Measurements from ENCODE around the gene PIK3CD. TPM values are rescaled to one million over a fixed set of nuclear protein-coding genes. Genes with fewer than 3 reads are reported as not detected.

PIK3CD gene
- total RNA-seq, 1 experiment from 2014 or later: 10.3 TPM

DNA sequence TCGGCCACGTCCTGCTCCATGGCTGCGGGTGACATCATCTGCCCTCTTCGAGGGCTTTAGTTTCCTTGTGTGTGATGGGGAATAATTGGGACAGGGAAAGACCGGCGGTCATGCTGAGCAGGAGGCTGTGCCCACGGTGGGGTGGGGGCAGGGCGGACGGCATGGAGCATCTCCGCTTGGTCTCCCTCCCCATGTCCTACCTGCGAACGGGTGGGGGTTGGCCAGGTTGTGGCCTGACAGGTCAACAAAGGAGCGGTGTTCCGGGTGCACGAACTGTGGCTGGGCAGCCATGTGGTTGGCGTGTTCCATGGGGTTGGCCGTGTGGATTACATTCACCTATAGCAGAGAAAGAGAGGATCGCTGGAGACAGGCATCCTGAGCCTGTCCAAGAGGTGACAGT is 80.0 kb downstream of the PIK3CD start:
- no peaks in the 10 kb centered on the region for H3K79me2 ChIP-seq (ENCODE audit: low read depth)
- no TSS peak for BruUV-seq (replicated peaks)
- no peaks in the 10 kb centered on the region for H3K36me3 ChIP-seq (ENCODE audit: low read depth)
- ChIA-PET POLR2A (ENCODE audit: unreplicated experiment) (no interaction called here), CTCF (no interaction called here)
- H3K27ac ChIP-seq: no peak overlapping the region
- no peak overlapping the region for H3K4me3 ChIP-seq
- H3K9me3 ChIP-seq (ENCODE audit: insufficient read depth, low read depth): no peaks in the 10 kb centered on the region
- H2AFZ ChIP-seq: no peak overlapping the region
- no peak for DNase-seq
- no peaks in the 10 kb centered on the region for H3K27me3 ChIP-seq (ENCODE audit: insufficient read depth, low read depth)
- intact Hi-C loops (cut with micrococcal nuclease; ENCODE audit: unreplicated experiment): no loop called here
- H3K9me2 ChIP-seq (ENCODE audit: insufficient read depth): no peaks in the 10 kb centered on the region
- H3F3A ChIP-seq (ENCODE audit: insufficient read depth, low read depth): no peaks in the 10 kb centered on the region
- H4K20me1 ChIP-seq (ENCODE audit: insufficient read depth): no peaks in the 10 kb centered on the region; the same call in 1 of the 2 replicates
- TF ChIP-seq, protein P1, sequence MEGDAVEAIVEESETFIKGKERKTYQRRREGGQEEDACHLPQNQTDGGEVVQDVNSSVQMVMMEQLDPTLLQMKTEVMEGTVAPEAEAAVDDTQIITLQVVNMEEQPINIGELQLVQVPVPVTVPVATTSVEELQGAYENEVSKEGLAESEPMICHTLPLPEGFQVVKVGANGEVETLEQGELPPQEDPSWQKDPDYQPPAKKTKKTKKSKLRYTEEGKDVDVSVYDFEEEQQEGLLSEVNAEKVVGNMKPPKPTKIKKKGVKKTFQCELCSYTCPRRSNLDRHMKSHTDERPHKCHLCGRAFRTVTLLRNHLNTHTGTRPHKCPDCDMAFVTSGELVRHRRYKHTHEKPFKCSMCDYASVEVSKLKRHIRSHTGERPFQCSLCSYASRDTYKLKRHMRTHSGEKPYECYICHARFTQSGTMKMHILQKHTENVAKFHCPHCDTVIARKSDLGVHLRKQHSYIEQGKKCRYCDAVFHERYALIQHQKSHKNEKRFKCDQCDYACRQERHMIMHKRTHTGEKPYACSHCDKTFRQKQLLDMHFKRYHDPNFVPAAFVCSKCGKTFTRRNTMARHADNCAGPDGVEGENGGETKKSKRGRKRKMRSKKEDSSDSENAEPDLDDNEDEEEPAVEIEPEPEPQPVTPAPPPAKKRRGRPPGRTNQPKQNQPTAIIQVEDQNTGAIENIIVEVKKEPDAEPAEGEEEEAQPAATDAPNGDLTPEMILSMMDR (conservative IDR thresholded peaks at IDR 0.05): no peak
- no peak for TF ChIP-seq EZH2 (IDR thresholded peaks at IDR 0.05; ENCODE audit: low read depth)
- no peak overlapping the region for H3K4me2 ChIP-seq
- H3K4me1 ChIP-seq (replicated peaks; ENCODE audit: insufficient read depth): no peaks in the 10 kb centered on the region

DNA sequence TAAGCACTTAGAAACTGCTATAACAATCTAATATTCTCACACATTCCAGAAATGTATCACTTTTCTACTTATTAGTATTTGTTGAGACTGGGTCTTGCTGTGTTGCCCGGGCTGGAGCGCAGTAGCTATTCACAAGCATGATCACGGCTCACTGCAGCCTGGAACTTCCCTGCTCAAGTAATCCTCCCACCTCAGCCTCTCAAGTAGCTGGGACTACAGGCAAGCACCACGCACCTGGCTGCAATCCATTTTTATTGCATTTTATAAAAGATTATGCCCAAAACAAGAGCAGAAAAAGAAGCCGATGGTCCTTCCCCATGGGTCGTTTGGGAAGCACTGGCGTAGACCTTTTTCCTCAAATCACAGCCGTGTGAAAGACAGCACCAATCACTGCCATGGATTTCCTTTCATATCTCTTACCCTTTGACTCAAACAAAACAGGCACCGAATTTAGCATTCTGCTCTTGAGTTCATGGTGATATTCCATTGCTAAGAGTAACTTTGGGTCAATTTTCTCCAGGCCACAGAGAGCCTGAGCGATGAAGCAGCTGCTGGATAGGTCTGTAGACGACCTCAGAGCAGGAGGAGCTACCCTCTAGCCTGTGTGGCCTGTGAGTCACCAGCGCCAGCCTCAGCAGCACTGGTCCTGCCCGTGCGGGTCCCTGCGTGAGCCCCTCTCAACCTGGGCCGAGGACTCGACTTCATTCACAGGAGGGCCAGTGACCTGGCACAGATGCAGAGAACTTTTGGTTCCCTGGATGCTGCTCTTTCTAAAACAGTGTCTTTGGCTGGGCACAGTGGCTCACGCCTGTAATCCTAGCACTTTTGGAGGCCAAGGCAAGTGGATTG is 80.8 kb downstream of the PIK3CD start:
- ChIA-PET POLR2A (ENCODE audit: unreplicated experiment) (no interaction called here), CTCF (no interaction called here)

DNA sequence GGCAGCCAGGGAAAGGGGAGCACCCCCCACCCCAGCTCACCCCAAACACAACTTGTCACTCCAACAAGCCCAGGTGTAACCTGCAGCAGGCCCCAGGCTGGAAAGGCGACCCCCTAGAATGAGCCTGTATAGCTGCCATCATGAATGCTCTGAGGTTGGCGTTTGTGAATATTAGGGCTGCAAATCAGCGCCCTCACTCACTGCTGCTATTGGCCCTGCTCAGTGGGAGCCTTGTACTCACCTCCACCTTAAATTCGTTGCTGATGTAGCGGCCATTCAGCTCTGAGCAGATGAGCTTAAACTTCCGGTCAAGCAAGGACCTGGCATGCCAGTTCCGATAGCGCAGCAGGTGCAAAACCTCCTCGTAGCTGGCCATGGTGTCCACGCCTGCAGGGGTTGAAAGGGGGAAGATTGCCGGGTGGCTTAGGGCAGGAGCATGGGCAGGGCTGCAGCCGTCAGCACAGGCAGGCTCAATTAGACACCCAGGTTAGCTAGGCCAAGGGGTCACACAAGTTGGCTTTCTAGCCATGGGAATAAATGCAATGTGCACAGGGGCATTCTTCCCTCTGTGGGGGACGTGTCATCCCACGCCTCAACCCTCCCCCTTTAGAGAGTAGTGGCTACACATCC is 81.7 kb downstream of the PIK3CD start:
- H3K79me2 ChIP-seq (ENCODE audit: low read depth): no peaks in the 10 kb centered on the region
- H3K36me3 ChIP-seq (ENCODE audit: low read depth): no peaks in the 10 kb centered on the region
- no peaks in the 10 kb centered on the region; the same call in 1 of the 2 replicates for H4K20me1 ChIP-seq (ENCODE audit: insufficient read depth)
- POLR2A ChIA-PET (ENCODE audit: unreplicated experiment): interaction anchor here (0.7 kb wide), 1 partner anchor 145 kb away, joined by 5 read pairs; no protein-coding TSS in a partner anchor
- BruUV-seq (replicated peaks): no TSS peak
- H3K4me1 ChIP-seq (replicated peaks; ENCODE audit: insufficient read depth): no peaks in the 10 kb centered on the region
- H3K9me2 ChIP-seq (ENCODE audit: insufficient read depth): no peaks in the 10 kb centered on the region
- no peak overlapping the region for H3K4me2 ChIP-seq
- H3K4me3 ChIP-seq: no peak overlapping the region
- H3K27me3 ChIP-seq (ENCODE audit: insufficient read depth, low read depth): no peaks in the 10 kb centered on the region
- TF ChIP-seq EZH2 (IDR thresholded peaks at IDR 0.05; ENCODE audit: low read depth): no peak
- TF ChIP-seq, protein P1 (conservative IDR thresholded peaks at IDR 0.05): no peak
- no peak overlapping the region for H2AFZ ChIP-seq
- intact Hi-C loops (cut with micrococcal nuclease; ENCODE audit: unreplicated experiment): no loop called here
- H3K9me3 ChIP-seq (ENCODE audit: insufficient read depth, low read depth): no peaks in the 10 kb centered on the region
- no peaks in the 10 kb centered on the region for H3F3A ChIP-seq (ENCODE audit: insufficient read depth, low read depth)
- CTCF ChIA-PET: interaction anchor here (0.6 kb wide), 1 partner anchor 14 kb away, joined by 3 read pairs; no protein-coding TSS in a partner anchor
- no peak overlapping the region for H3K27ac ChIP-seq
- DNase-seq: no peak

More for the DNA sequence above, 80.8 kb downstream of the PIK3CD start:
- no peak for DNase-seq
- Histone ChIP-seq H3F3A (ENCODE audit: insufficient read depth, low read depth) (no peaks in the 10 kb centered on the region), H3K9me3 (ENCODE audit: insufficient read depth, low read depth) (no peaks in the 10 kb centered on the region), H3K36me3 (ENCODE audit: low read depth) (no peaks in the 10 kb centered on the region), H3K4me3 (no peak overlapping the region), H3K27ac (no peak overlapping the region), H2AFZ (no peak overlapping the region), H3K9me2 (ENCODE audit: insufficient read depth) (no peaks in the 10 kb centered on the region), H3K4me1 (replicated peaks; ENCODE audit: insufficient read depth) (no peaks in the 10 kb centered on the region), H3K4me2 (no peak overlapping the region), H4K20me1 (ENCODE audit: insufficient read depth) (no peaks in the 10 kb centered on the region; the same call in 1 of the 2 replicates), H3K79me2 (ENCODE audit: low read depth) (no peaks in the 10 kb centered on the region), H3K27me3 (ENCODE audit: insufficient read depth, low read depth) (no peaks in the 10 kb centered on the region)
- intact Hi-C loops (cut with micrococcal nuclease; ENCODE audit: unreplicated experiment): no loop called here
- BruUV-seq (replicated peaks): no TSS peak
- TF ChIP-seq EZH2 (IDR thresholded peaks at IDR 0.05; ENCODE audit: low read depth): no peak
- TF ChIP-seq, protein P1 (conservative IDR thresholded peaks at IDR 0.05): no peak

Measured in PC-9 (cell line).